DMS53 (cell line): Measurements from ENCODE around the gene GNL3L.
"Not testable (repeated sequence)": the region's sequence is repeated elsewhere in the genome, so short reads cannot be mapped to it uniquely, and the experiment has no call there.

Experiments used
- DNase-seq: peaks from one replicate; lab custom pipeline; 2025; lab: John Stamatoyannopoulos, UW

GNL3L gene, protein sequence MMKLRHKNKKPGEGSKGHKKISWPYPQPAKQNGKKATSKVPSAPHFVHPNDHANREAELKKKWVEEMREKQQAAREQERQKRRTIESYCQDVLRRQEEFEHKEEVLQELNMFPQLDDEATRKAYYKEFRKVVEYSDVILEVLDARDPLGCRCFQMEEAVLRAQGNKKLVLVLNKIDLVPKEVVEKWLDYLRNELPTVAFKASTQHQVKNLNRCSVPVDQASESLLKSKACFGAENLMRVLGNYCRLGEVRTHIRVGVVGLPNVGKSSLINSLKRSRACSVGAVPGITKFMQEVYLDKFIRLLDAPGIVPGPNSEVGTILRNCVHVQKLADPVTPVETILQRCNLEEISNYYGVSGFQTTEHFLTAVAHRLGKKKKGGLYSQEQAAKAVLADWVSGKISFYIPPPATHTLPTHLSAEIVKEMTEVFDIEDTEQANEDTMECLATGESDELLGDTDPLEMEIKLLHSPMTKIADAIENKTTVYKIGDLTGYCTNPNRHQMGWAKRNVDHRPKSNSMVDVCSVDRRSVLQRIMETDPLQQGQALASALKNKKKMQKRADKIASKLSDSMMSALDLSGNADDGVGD

GRCh38 chrX:54529552-54530356 lies at the start of gene GNL3L:
Gene GNL3L, plus strand, starts transcription at chrX:54530219. Its CDS starts 2,348 bp downstream, at chrX:54532567.
- DNase-seq: peak; percentile 95

DNA sequence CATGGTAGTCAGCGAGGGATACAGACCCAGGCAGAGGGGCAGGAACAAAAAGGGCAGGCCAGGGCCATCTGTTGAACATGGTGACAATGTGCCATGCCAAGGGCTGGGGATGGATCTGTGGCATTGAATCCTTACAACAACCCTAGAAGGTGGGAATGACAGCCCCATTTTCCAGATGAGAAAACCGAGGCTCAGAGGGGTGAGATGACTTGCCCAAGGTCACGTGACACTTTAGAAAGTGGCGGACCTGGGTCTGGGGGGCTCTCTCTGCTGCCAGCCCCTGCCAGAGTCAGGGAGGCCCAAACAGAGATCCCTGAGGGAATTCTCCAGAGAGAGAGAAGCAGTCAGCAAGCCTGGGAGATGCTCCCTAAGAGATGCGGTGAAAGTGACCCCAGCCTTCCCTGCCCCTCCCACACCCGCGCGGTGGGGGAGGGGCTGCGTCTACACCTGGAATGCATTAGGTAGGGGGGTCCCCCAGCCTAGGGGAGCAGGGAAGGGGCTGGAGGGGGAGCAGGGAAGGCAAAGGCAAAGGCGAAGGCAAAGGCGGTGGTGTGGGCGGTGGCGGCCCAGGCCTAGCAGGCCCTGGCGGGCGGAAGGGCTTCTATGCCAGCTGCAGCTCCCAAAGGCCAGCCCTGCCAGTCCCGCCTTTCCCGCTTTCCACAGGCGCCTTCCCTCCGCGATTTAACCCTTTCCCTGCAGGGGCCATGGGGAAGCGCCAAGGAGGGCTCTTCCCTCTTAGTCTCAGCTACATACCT lies 47.0 kb upstream of the GNL3L start:
- peak; percentile 27 for DNase-seq

DNA sequence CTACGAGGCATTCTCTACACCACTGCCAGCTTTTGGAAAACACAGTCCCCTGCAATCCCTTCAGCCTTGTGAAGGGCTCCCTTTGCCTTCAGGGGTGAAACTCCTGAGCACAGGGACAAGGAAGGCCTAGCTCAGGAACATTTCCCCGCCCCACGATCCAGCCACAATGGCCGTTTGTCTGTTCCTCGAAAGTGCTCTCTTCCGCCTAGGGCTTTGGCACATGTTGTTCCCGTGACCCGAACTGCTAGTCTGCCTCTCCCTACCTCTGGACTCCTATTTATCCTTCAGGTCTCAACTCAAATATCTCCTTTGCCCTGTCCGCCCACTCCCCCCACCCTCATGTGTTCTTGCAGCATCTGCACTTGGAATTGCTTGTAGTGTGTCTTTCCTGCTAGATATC lies 46.1 kb upstream of the GNL3L start:
- no peak for DNase-seq

DNA sequence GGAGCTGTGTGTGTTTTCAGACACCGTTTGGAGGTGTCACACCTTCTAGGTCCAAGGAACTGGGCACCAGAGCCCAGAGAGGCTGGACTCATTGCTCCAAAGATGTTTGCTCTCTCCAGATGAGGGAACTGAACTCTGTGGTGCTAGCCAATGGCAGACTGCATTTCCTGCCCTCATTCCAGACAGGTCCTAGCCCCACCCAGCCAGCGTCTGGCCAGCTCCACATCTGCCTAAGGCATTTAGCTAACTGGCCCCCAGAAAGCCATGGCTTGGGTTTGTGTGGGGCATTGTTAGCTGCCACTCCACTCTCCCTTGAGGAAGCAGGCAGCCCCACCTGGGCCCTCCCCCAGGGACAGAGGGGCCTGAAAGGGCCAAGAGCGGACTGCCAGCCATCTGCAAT lies 45.4 kb upstream of the GNL3L start:
- DNase-seq: no peak

DNA sequence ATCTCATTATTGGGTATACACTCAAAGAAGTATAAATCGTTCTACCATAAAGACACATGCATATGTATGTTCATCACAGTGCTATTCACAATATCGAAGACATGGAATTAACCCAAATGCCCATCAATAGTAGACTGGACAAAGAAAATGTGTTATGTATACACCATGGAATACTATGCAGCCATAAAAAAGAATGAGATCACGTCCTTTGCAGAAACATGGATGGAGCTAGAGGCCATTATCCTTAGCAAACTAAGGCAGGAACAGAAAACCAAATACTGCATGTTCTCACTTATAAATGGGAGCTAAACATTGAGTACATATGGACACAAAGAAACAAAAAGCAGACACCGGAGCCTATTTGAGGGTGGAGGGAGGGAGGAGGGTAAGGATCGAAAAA lies 40.2 kb upstream of the GNL3L start:
- DNase-seq: not testable (repeated sequence)

DNA sequence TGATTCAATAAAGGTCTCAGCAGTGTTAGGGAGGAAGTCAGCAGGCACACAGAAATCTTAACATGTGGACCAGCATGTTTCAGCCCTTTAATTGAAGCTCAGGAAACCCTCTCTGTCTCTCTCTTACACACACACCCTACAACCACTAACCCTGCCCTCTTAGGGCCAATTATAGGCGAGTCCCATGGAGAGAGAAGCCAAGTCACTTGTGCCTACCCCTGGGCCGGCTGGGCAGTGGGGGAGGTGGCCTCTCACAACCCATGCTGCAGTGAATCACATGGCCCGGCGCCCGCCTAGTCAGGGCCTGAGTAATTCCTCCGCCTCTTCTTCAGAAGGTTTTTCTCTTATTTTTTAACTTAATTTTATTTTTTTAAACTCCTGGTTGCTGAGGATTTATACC lies 37.7 kb upstream of the GNL3L start:
- DNase-seq: no peak

- DNase-seq: no peak
These were observed 35.6 kb upstream of the GNL3L start for GRCh38 chrX:54494166-54494988.

- peak; percentile 54 for DNase-seq
These were observed 34.8 kb upstream of the GNL3L start for GRCh38 chrX:54494989-54495813.

DNA sequence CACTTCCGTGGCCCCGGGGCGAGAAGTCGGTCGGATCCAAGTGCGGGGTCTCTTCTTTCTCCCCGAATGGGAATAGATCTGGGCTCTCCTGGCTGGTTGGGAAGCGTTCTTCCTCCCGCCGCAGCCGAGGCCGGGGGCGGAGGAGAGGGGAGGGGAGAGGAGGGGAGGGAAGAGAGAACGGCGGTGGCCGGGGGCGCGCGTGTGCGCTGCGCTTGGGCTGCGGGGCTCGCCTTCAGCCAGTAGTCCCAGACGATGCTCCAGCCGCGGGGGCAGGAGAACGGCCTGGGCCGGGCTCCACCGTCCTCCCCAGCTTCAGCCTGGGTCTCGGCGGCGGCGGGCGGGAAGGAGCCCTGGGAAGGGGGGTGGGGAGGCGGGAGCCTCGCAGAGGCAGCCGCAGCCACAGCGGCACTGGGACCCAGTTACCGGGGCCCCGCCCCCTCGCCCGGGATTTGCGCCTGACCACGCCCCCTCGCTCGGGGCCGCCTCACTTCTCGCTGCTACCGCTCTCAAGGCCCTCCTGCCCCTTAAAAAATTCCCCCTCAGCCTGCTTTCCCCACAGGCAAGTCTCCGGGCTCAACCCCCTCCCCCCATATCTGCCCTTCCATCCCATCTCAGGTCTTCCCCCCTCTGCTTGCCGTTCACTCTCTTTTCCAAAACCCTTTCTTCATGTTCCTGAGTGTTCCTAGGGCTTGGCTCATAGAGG lies 34.1 kb upstream of the GNL3L start, which contains the start of gene FGD1:
FGD1 (minus strand) TSS at position 421 of the 703 bp plus-strand sequence. CDS start 802 bp downstream, outside the sequence.
- DNase-seq: peak; percentile 80

GRCh38 chrX:54496517-54496852 lies 33.5 kb upstream of the GNL3L start:
- peak; percentile 50 for DNase-seq

DNA sequence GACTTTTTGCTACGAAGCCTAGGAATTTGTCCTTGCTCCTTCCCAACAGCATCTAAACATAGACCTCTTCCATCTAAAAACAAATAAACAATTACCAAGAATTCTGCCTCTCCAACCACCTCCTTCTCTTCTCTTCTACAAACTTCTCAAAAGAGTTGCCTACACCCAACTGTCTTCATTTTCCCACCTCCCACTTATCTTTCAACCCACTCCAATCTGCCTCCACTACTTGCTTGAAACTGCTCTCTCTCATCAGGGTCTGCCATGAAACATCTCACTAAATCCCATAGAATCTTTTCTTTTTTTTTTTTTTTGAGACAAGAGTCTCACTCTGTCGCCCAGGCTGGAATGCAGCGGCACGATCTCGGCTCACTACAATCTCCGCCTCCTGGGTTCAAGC lies 33.1 kb upstream of the GNL3L start:
- no peak for DNase-seq

DNA sequence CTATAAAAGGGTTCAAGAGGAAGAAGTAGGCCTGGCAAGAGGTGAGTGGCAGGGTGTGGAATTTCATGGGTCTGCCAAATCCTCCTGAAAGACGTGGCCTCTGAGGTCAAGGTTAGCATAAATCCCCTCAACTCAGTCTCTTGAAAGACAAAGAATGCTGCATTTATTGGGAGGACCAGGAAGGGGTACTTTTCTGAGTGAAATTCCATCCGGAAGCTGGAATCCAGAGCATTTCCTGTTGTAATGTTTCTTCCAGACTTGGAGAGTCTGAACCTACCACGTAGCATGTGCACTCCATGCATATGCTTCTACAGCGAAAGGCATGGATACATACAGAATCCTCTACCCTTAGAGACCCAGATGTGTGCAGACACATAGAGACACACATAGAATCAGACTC lies 20.6 kb upstream of the GNL3L start:
- no peak for DNase-seq

DNA sequence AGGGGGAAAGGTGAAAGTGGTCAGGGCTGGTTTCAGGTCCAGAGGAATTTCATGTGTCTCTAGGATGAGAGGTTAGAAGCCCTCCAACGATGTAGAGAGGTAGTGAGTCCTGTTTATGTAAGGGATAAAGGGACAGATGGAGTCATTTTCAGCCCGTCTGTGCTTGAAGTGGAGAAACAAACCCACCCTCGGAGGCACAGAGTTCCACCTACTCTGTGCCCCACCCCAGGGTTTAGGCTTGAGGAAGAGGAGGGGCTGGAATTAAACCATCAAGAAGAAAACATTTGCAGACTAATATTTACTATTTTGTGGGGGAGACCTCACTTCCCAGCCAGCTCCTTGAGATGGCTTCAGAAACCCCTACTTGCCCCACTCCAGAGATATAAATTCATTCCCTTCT lies 868 bp upstream of the GNL3L start:
- peak; percentile 37 for DNase-seq

- DNase-seq: peak; percentile 41
These were observed 410 bp downstream of the GNL3L start for GRCh38 chrX:54530357-54530900.

DNA sequence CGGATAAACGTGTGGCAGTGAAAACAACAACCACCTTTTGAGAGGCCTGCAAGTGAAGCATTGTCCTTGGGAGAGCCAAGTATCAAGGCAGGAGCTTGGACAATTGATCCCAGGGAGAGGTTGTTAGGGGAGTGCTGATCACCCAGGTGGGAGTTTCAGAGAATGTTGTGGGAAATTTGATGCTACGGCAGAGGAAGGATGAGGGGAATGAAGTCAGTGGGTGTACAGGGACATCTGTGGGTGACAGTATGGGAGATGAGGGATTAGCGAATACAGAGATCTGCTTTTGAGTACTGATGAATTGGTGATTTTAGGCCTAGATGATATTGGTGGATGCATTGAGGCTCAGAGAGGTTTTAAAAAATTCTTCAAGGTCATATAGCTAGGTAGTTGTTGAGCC lies 4.3 kb downstream of the GNL3L start:
- DNase-seq: no peak

- DNase-seq: no peak
These were observed 10.3 kb downstream of the GNL3L start for GRCh38 chrX:54540289-54540688.

- DNase-seq: not testable (repeated sequence)
These were observed 12.2 kb downstream of the GNL3L start for GRCh38 chrX:54542239-54542638.

GRCh38 chrX:54550821-54551220 lies 20.8 kb downstream of the GNL3L start:
- DNase-seq: no peak

- DNase-seq: no peak
These were observed 21.8 kb downstream of the GNL3L start for GRCh38 chrX:54551801-54552200.
